Activated B cell treated with CpG ODN at 0.5 μM for 24 hours (primary cell): Measurements from ENCODE around the gene RAB37. TPM values are rescaled to one million over a fixed set of nuclear protein-coding genes. Genes with fewer than 3 reads are reported as not detected.

Experiments
- ATAC-seq: fragments of 200-7000 bp; cut with Tn5 transposase; one replicate; pipeline ENCODE4 v1.10.0; 2021; ENCODE audit warnings: low read depth, mild to moderate bottlenecking, moderate library complexity
- CTCF ChIA-PET: fragments of 350-600 bp; sonication (Branson Sonifier 250); formaldehyde crosslinking; loops from one replicate; lab custom pipeline; 2021; ENCODE audit warnings: antibody characterized with exemption; lab: Charles Lee
- POLR2A ChIA-PET: fragments of 350-600 bp; sonication (Branson Sonifier 250); formaldehyde crosslinking; loops from one replicate; lab custom pipeline; 2021; ENCODE audit warnings: antibody characterized with exemption; lab: Charles Lee
- DNase-seq: peaks from one replicate; pipeline ENCODE4 v3.0.0; 2022
- H3K27ac Mint-ChIP-seq: one replicate; pipeline ENCODE4 v1.8.0; 2020; ENCODE audit warnings: mixed read lengths
- H3K27me3 Mint-ChIP-seq: one replicate; pipeline ENCODE4 v1.8.0; 2021; ENCODE audit warnings: mixed read lengths
- H3K36me3 Mint-ChIP-seq: one replicate; pipeline ENCODE4 v1.8.0; 2021; ENCODE audit warnings: low read depth, mixed read lengths
- H3K4me1 Mint-ChIP-seq: one replicate; pipeline ENCODE4 v1.8.0; 2021; ENCODE audit warnings: mixed read lengths
- H3K4me3 Mint-ChIP-seq: one replicate; pipeline ENCODE4 v1.8.0; 2020; ENCODE audit warnings: mild to moderate bottlenecking, mixed read lengths
- H3K9me3 Mint-ChIP-seq: one replicate; pipeline ENCODE4 v1.8.0; 2020; ENCODE audit warnings: mixed read lengths
- CTCF ChIP-seq: fragments of 200-600 bp; IDR thresholded peaks from one replicate; pipeline ENCODE4 v1.8.0; 2022; ENCODE audit warnings: antibody characterized with exemption, mild to moderate bottlenecking
- intact Hi-C: fragments of 100-400 bp; cut with micrococcal nuclease; formaldehyde crosslinking; loops from one replicate; pipeline ENCODE4 v1.15.1; 2024
- total RNA-seq: library from RNA; stranded (reverse); gene quantifications from 2 replicates; pipeline ENCODE4 v1.2.3, GENCODE V29; 2022

Gene RAB37
- total RNA-seq, 1 donor from 2014 or later: 11.1 TPM

- ATAC-seq: no peak
- no peak for DNase-seq
- no peaks in the 10 kb centered on the region for H3K9me3 Mint-ChIP-seq
- intact Hi-C loops: no loop called here
- ChIA-PET CTCF (no interaction called here), POLR2A (no interaction called here)
- no peak overlapping the region for H3K27ac Mint-ChIP-seq
- H3K27me3 Mint-ChIP-seq: peaks cover 10% of the 10 kb centered on the region
- H3K4me3 Mint-ChIP-seq: no peak overlapping the region
- H3K36me3 Mint-ChIP-seq: no peaks in the 10 kb centered on the region
- no peak for TF ChIP-seq CTCF
- no peaks in the 10 kb centered on the region for H3K4me1 Mint-ChIP-seq
These were observed 34.8 kb upstream of the RAB37 start for GRCh38 chr17:74702116-74702871.

- peaks cover 10% of the 10 kb centered on the region for H3K27me3 Mint-ChIP-seq
- TF ChIP-seq CTCF: no peak
- ATAC-seq (no peak), DNase-seq (no peak)
- no peak overlapping the region for H3K27ac Mint-ChIP-seq
- H3K9me3 Mint-ChIP-seq: no peaks in the 10 kb centered on the region
- H3K4me1 Mint-ChIP-seq: no peaks in the 10 kb centered on the region
- intact Hi-C loops: no loop called here
- ChIA-PET POLR2A (no interaction called here), CTCF (interaction anchor here (0.5 kb wide), 1 partner anchor 275 kb away, joined by 3 read pairs; no protein-coding TSS in a partner anchor)
- H3K4me3 Mint-ChIP-seq: no peak overlapping the region
- no peaks in the 10 kb centered on the region for H3K36me3 Mint-ChIP-seq
These were observed 33.7 kb upstream of the RAB37 start for GRCh38 chr17:74703311-74703710.

GRCh38 chr17:74704544-74704943 is 32.5 kb upstream of the RAB37 start:
- CTCF ChIA-PET: no interaction called here
- ATAC-seq: no peak
- TF ChIP-seq CTCF: no peak
- intact Hi-C loops: no loop called here
- POLR2A ChIA-PET: no interaction called here
- Mint-ChIP-seq H3K4me1 (no peaks in the 10 kb centered on the region), H3K27ac (no peak overlapping the region), H3K9me3 (no peaks in the 10 kb centered on the region), H3K27me3 (peaks cover 10% of the 10 kb centered on the region), H3K4me3 (no peak overlapping the region), H3K36me3 (no peaks in the 10 kb centered on the region)
- DNase-seq: no peak

GRCh38 chr17:74711058-74711824 is 25.8 kb upstream of the RAB37 start:
- CTCF ChIA-PET: interaction anchor here (1.9 kb wide), 1 partner anchor 25 kb away, joined by 6 read pairs; the partner anchor contains the start of gene RAB37
- H3K4me3 Mint-ChIP-seq: no peak overlapping the region
- H3K9me3 Mint-ChIP-seq: no peaks in the 10 kb centered on the region
- no peak for TF ChIP-seq CTCF
- no peaks in the 10 kb centered on the region for H3K36me3 Mint-ChIP-seq
- ATAC-seq (no peak), DNase-seq (no peak)
- peaks cover 22% of the 10 kb centered on the region for H3K4me1 Mint-ChIP-seq
- intact Hi-C loops: no loop called here
- H3K27ac Mint-ChIP-seq: no peak overlapping the region
- no peaks in the 10 kb centered on the region for H3K27me3 Mint-ChIP-seq
- POLR2A ChIA-PET: no interaction called here

- Mint-ChIP-seq H3K27ac (no peak overlapping the region), H3K4me3 (peak overlapping the region; percentile 32), H3K9me3 (no peaks in the 10 kb centered on the region), H3K36me3 (no peaks in the 10 kb centered on the region), H3K27me3 (no peaks in the 10 kb centered on the region), H3K4me1 (peaks cover 22% of the 10 kb centered on the region)
- TF ChIP-seq CTCF: no peak
- ATAC-seq (no peak), DNase-seq (no peak)
- ChIA-PET CTCF (interaction anchor here (1.9 kb wide), 1 partner anchor 24 kb away, joined by 6 read pairs; the partner anchor contains the start of gene RAB37), POLR2A (no interaction called here)
- intact Hi-C loops: no loop called here
These were observed 24.8 kb upstream of the RAB37 start for GRCh38 chr17:74712301-74712700.
